AG09319 (cell line): ENCODE measurements around the gene MRPL40.

ENCODE experiments used
- DNase-seq: peaks from one replicate; pipeline ENCODE4 v3.0.0-alpha.2; 2010; ENCODE audit warnings: low read depth; ENCODE audit errors: extremely low read depth
- TF ChIP-seq, protein P1 (sequence below): IDR thresholded peaks from 2 replicates; pipeline ENCODE4 v1.5.1; 2011; ENCODE audit warnings: low read depth, mild to moderate bottlenecking, inconsistent platforms, low read length, moderate library complexity

Gene MRPL40

DNA sequence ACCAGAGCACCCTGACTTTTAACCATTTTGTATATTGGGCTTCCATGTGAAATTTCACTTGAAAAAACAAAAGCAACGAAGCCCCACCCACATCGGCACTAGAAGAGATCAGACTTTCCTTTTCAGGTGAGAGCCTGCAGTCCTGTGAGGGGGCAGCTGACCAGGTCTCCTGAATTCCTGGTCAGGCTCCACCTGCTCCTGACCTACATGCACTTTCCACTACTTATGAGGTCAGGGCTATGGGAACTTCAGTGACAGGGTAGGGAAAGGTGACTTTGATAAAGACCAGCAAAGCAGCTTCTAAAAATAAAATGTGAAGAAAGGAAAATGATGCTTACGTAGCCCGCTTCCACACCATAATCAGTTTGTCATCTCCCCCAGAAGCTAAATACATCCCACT lies 25.5 kb upstream of the MRPL40 start:
- TF ChIP-seq, protein P1, sequence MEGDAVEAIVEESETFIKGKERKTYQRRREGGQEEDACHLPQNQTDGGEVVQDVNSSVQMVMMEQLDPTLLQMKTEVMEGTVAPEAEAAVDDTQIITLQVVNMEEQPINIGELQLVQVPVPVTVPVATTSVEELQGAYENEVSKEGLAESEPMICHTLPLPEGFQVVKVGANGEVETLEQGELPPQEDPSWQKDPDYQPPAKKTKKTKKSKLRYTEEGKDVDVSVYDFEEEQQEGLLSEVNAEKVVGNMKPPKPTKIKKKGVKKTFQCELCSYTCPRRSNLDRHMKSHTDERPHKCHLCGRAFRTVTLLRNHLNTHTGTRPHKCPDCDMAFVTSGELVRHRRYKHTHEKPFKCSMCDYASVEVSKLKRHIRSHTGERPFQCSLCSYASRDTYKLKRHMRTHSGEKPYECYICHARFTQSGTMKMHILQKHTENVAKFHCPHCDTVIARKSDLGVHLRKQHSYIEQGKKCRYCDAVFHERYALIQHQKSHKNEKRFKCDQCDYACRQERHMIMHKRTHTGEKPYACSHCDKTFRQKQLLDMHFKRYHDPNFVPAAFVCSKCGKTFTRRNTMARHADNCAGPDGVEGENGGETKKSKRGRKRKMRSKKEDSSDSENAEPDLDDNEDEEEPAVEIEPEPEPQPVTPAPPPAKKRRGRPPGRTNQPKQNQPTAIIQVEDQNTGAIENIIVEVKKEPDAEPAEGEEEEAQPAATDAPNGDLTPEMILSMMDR = no peak
- no peak for DNase-seq

DNA sequence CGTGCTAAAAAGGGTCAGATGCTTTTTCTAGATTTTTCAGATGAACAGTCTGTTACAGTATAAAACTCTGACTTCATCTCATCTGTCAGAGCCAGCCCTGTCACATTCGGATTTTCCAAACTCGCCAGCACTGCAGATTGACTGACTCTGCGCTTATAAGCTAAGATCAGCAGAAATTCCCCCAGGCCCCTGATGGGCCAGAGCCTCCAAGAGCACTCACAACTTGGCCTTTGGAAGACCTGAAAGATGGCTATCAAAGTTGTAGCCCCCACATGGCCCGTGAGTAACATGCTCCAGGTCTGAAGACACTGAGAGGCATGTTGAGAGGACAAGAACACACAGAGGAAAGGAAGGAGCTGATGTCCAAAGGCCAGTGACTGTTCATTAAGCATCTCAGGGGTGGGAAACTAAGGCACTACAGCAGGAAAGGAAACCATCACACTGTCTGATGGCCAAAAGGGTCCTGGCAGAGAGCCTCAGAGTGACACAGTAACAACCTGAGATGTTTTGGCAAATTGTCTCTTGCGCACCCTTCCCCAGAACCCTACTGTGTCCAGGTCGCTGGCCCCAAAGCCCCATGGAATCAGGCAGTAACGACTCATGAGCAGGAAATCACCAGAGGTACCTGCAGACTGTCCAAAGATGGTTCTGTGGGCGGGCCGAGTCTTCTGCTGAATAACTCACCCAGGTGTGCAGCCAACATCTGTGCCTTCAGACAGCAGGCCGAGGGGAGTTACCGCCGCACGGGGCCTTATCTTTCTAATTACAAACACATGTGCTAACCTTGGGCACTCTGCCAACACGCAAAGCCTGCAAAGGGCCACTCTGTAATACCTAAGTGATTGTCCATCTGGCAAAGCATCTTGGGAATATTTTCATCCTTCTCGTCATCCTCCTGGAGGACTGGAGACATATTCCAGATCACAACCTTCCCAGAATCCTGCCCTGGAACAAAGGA lies 24.4 kb upstream of the MRPL40 start:
- no peak for DNase-seq
- TF ChIP-seq, protein P1 = no peak

DNA sequence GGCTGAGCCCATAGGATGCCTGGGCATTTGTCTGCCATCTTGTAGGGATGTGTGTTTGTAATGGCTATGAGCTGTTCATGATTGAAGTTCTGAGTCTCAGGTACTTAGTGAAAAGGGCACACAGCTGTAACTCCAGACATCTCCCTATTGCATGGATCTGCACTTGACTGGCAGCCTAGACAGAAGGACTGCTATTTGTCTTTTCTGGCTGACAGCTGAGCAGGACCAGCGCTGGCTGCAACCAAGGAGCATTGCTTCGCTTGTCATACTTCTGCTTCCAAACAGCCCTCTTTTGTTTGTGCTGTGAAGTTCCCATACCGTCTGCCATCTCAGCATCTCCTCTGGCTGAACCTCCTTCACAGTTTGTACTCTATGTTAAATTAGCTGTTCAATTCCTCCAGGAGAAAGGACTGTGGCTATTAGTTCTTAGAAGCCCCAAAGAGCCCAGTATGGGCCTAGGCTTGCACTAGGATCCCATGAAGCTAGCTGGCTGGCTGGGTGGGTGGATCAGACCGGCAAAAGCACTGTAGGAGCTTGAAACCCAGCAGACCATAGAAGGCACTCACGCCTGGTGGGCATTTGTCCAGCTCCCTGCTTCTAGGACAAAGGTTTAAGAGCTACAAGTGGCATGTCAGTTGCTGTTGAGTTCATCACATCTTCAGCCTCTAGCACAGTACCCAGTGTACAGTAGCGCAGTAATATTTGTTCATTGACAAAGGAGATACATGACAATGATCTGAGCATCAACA lies 21.2 kb upstream of the MRPL40 start:
- TF ChIP-seq, protein P1 = no peak
- no peak for DNase-seq

DNA sequence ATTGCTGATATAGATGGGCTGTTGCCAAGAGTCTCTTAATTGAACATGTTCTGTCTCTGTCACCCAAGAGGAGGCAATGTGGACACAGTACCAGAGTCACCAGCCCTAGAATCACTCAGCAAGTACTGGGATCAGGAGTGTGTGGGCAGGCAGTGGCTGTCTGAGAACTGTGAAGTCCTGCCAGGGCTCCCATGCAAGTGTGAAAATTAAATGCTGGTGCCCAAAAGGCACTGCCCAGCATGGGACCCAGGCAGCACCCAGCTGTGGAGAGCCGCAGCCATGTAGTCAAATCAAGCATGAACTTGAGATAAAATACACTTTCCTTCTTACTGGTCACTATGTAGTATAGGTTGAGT lies 20.7 kb upstream of the MRPL40 start:
- no peak for DNase-seq

DNA sequence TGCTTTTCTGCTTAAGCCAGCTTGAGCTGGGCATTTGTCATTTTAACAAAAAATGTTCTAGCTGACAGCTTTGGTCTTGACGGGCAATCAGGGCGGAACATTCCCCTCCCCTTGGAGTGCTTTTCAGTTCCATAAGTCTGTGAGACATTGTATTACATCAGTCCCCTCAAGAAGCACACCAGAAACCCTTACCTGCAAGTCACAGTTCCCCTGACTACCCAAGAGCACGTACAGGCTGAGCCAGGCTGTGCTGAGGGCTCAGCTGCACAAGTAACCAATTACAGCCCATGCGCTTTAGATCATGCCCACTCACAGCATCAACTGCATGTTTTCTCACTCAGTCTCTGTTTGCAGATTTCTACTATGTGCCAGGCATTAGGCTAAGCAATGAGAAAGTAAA lies 19.9 kb upstream of the MRPL40 start:
- TF ChIP-seq, protein P1 = no peak
- no peak for DNase-seq

More for the DNA sequence above, 20.7 kb upstream of the MRPL40 start:
- TF ChIP-seq, protein P1 = no peak

DNA sequence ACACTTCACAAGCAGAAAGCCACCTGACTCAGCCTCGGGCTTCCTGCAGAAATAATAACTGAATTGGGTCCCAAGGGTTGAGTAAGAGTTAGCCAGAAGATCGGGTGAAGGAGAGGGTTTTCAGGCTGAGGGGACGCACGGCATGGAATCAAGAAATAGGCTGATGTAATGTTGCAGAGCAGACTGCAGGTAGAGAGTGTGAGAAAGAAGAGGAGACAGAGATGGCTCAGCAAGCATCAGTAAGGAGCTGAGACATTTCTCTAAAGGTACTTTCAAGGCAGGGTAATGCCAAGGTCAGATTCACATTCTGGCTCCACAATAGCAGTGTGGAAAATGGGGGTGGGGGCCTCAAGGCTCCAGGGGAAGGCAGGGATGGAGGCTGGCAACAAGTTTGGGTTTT lies 19.4 kb upstream of the MRPL40 start:
- DNase-seq = no peak

More for the DNA sequence above, 19.4 kb upstream of the MRPL40 start:
- TF ChIP-seq, protein P1 = no peak
